Stimulated activated CD8-positive, alpha-beta memory T cell treated with anti-CD3 and anti-CD28 coated beads, Interleukin-7, amount 100 ng/mL, for 4 hours (primary cell): ENCODE results near the gene TMEM31.

Source experiments
- DNase-seq, 2 donors: peaks; one replicate each; pipeline ENCODE4 v3.0.0-alpha.2; 2020; ENCODE audit warnings: low read depth in 2 of 2

TMEM31 gene

GRCh38 chrX:103710609-103711008, at the start of gene TMEM31:
TMEM31 (plus strand) TSS chrX:103710909; CDS start chrX:103712259, 1,350 bp downstream.
- DNase-seq, result no peak

GRCh38 chrX:103663981-103664762, 46.5 kb upstream of the TMEM31 start:
- no peak for DNase-seq

- no peak for DNase-seq
These were observed 44.3 kb upstream of the TMEM31 start for GRCh38 chrX:103666202-103667107.

GRCh38 chrX:103669745-103670144, 41.0 kb upstream of the TMEM31 start:
- no peak for DNase-seq

GRCh38 chrX:103674531-103675454, 35.9 kb upstream of the TMEM31 start:
- DNase-seq, result no peak

GRCh38 chrX:103678199-103678993, 32.3 kb upstream of the TMEM31 start:
- no peak for DNase-seq

- DNase-seq, result no peak
These were observed 29.3 kb upstream of the TMEM31 start for GRCh38 chrX:103681443-103681842.

GRCh38 chrX:103685396-103685795, 25.3 kb upstream of the TMEM31 start:
- DNase-seq, result no peak

GRCh38 chrX:103686199-103687072, 24.3 kb upstream of the TMEM31 start, which contains the start of gene MORF4L2:
MORF4L2 (minus strand) TSS chrX:103686699; CDS start chrX:103677027, 9,672 bp downstream.
- peak; percentile 82 to 88 for DNase-seq

GRCh38 chrX:103687073-103687695, 23.5 kb upstream of the TMEM31 start:
- DNase-seq, result peak; percentile 80 to 85

- peak; percentile 6 to 7 for DNase-seq
These were observed 23.0 kb upstream of the TMEM31 start for GRCh38 chrX:103687696-103688201.

- no peak for DNase-seq
These were observed 21.8 kb upstream of the TMEM31 start for GRCh38 chrX:103688946-103689345.

- DNase-seq, result no peak
These were observed 19.6 kb upstream of the TMEM31 start for GRCh38 chrX:103691059-103691458.

GRCh38 chrX:103697687-103698086, 13.0 kb upstream of the TMEM31 start:
- no peak for DNase-seq

GRCh38 chrX:103699243-103699642, 11.5 kb upstream of the TMEM31 start:
- DNase-seq, result no peak

GRCh38 chrX:103704863-103705262, 5.8 kb upstream of the TMEM31 start:
- DNase-seq, result no peak

- DNase-seq, result no peak
These were observed 6.3 kb downstream of the TMEM31 start for GRCh38 chrX:103716962-103717361.

- no peak for DNase-seq
These were observed 7.4 kb downstream of the TMEM31 start for GRCh38 chrX:103718120-103718519.

- no peak for DNase-seq
These were observed 11.8 kb downstream of the TMEM31 start for GRCh38 chrX:103722505-103722904.
